GM13976 (cell line): Measurements from ENCODE around the gene ABHD17C.

Experiments used
- DNase-seq: peaks from one replicate; pipeline ENCODE4 v3.0.0; 2012; ENCODE audit warnings: low spot score
- CTCF ChIP-seq: IDR thresholded peaks from 2 replicates; pipeline ENCODE4 v1.5.1; 2012; ENCODE audit warnings: borderline replicate concordance, mild to moderate bottlenecking; ENCODE audit not compliant: insufficient read depth; ENCODE audit errors: extremely low read depth, missing control alignments, control extremely low read depth
- in situ Hi-C: fragments of 300-500 bp; cut with MboI; formaldehyde crosslinking; loops from one replicate; pipeline ENCODE4 v1.12.0; 2022; ENCODE audit warnings: low sequenced_read_pairs, mixed read lengths, inconsistent platforms; ENCODE audit not compliant: unreplicated experiment

ABHD17C gene

GRCh38 chr15:80777137-80777536, 82.0 kb downstream of the ABHD17C start:
- in situ Hi-C loops = loop anchor here (10.0 to 25.0 kb wide), 3 partner anchors 185 to 485 kb away; no protein-coding TSS in a partner anchor
- TF ChIP-seq CTCF = no peak
- no peak for DNase-seq

DNA sequence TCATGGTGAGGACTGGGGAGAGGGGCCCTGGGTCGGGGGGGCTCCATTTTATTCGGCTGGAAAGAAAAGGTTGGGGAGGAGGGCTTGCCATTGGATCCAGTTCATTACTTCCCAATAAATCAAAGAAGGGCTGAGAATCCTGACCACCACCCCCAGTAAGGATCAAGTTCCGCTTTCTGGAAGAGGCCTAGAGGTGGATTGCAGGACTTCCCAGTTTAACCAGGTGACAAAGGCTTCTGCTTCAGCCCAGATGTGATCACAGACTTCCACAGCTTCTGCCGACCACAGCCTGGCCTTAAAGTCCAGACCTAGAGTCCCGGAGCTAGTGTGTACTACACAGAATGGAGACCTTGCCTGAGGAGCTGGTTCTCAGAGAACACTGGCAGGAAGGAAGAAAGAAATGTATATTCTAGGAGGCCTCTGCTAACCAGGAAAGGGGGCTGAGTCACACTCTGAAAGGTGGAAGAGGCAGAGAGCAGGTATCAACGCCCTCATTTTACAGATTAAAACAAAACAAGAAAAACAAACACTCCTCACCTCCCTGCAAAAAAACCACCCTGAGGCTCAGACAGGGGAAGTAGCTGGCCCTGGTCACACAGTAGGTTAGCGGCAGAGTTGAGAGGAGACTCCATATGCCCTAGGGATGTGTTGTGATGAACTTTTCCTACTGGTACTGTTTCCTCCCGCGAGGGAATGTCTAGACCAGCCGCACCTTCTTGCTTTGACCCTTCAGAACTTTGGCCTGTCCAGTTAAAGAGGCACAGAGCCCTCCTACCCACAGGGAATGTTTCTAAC, 82.9 kb downstream of the ABHD17C start:
- in situ Hi-C loops = loop anchor here (10.0 to 25.0 kb wide), 3 partner anchors 184 to 484 kb away; no protein-coding TSS in a partner anchor
- DNase-seq = no peak
- TF ChIP-seq CTCF = no peak

DNA sequence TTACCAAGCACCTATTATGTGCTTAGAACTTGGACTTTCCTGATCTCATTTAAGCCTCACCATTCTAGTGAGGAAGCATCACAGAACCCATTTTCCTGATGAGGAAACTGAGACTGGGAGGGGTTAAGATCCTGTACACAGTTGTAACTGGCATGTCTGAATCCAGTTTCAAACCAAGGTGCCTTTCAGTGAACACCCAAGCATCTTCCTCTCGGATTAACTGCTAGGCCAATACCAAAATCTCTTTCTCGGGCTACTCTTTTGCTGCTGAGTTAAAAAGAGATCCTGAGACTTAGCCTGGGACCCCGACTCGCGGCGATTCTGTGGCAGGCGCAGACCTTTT, 83.5 kb downstream of the ABHD17C start:
- in situ Hi-C loops = loop anchor here (10.0 to 25.0 kb wide), 3 partner anchors 184 to 484 kb away; no protein-coding TSS in a partner anchor
- TF ChIP-seq CTCF = no peak
- DNase-seq = no peak

GRCh38 chr15:80778964-80779657, 84.0 kb downstream of the ABHD17C start, which contains the start of gene CEMIP:
TSS of gene CEMIP (plus strand) at chr15:80779370. CDS start at chr15:80873880, 94,510 bp downstream.
- TF ChIP-seq CTCF = peak; percentile 30
- DNase-seq = peak; percentile 82
- in situ Hi-C loops = loop anchor here (10.0 to 25.0 kb wide), 3 partner anchors 183 to 483 kb away; no protein-coding TSS in a partner anchor

- DNase-seq = peak; percentile 18
- in situ Hi-C loops = loop anchor here (10.0 to 25.0 kb wide), 3 partner anchors 182 to 482 kb away; no protein-coding TSS in a partner anchor
- TF ChIP-seq CTCF = no peak
Measured at GRCh38 chr15:80779658-80780415, 84.7 kb downstream of the ABHD17C start.
